Testis (tissue), 2 donors: ENCODE measurements around the gene FSTL4.

Source experiments
- POLR2A ChIP-seq: fragments of 450-650 bp; IDR thresholded peaks from one replicate; pipeline ENCODE4 v1.6.1; 2017; ENCODE audit warnings: antibody characterized with exemption, mild to moderate bottlenecking, moderate library complexity
- TF ChIP-seq, protein P1 (sequence below), 3 experiments: fragments of 450-650 bp in 2 of 3; fragments of 200-600 bp in 1 of 3; sonication (generic) in 1 of 3; IDR thresholded peaks; one replicate each; pipeline ENCODE4 v1.5.1; 2016 to 2019; ENCODE audit warnings: antibody characterized with exemption in 3 of 3, mild to moderate bottlenecking in 2 of 3, moderate library complexity in 1 of 3

DNA sequence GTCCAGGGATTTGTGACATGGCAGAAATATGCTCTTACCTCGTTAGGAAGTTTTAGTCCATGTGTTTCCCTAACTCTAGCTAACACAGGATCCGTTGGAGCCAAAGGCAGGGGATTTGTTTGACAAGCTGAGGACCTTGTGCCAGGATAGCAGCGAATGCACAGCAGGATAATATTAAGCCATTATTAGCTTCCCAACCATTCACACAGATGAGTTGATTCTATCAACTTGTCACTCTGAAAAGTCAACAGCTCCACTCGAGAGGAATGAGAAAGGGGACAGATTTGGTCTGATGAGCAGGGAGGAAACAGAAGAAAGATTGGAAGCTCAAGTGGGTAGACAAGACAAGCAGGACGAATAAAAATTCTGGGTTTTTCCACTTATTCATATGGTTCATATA lies 106.2 kb downstream of the FSTL4 start:
- no peak for TF ChIP-seq POLR2A
- TF ChIP-seq, protein P1, sequence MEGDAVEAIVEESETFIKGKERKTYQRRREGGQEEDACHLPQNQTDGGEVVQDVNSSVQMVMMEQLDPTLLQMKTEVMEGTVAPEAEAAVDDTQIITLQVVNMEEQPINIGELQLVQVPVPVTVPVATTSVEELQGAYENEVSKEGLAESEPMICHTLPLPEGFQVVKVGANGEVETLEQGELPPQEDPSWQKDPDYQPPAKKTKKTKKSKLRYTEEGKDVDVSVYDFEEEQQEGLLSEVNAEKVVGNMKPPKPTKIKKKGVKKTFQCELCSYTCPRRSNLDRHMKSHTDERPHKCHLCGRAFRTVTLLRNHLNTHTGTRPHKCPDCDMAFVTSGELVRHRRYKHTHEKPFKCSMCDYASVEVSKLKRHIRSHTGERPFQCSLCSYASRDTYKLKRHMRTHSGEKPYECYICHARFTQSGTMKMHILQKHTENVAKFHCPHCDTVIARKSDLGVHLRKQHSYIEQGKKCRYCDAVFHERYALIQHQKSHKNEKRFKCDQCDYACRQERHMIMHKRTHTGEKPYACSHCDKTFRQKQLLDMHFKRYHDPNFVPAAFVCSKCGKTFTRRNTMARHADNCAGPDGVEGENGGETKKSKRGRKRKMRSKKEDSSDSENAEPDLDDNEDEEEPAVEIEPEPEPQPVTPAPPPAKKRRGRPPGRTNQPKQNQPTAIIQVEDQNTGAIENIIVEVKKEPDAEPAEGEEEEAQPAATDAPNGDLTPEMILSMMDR (IDR thresholded peaks at IDR 0.05) = no peak
